H9 (cell line): ENCODE measurements around the gene ABCC12. TPM values are rescaled to one million over a fixed set of nuclear protein-coding genes. Genes with fewer than 3 reads are reported as not detected.

Experiments
- DNase-seq: peaks from one replicate; pipeline ENCODE4 v3.0.0-alpha.2; 2017
- H2AFZ ChIP-seq: one replicate; pipeline ENCODE4 v1.6.1; 2013; ENCODE audit warnings: mild to moderate bottlenecking, low read length, control low read depth, moderate library complexity
- H2AK5ac ChIP-seq: 2 replicates; pipeline ENCODE4 v1.6.1; 2013; ENCODE audit warnings: low read length, control low read depth, mixed read lengths; ENCODE audit not compliant: insufficient read length
- H2BK120ac ChIP-seq: one replicate; pipeline ENCODE4 v1.6.1; 2013; ENCODE audit warnings: low read depth, mild to moderate bottlenecking, low read length, control low read depth, inconsistent platforms; ENCODE audit not compliant: poor library complexity, severe bottlenecking
- H2BK12ac ChIP-seq: 2 replicates; pipeline ENCODE4 v1.6.1; 2013; ENCODE audit warnings: low read length, control low read depth, mixed read lengths, low read depth; ENCODE audit not compliant: insufficient read length
- H2BK15ac ChIP-seq: 2 replicates; pipeline ENCODE4 v1.6.1; 2013; ENCODE audit warnings: low read depth, low read length, control low read depth
- H2BK20ac ChIP-seq: one replicate; pipeline ENCODE4 v1.6.1; 2013; ENCODE audit warnings: low read depth, mild to moderate bottlenecking, low read length, control low read depth, inconsistent platforms; ENCODE audit not compliant: poor library complexity, severe bottlenecking
- H2BK5ac ChIP-seq: 2 replicates; pipeline ENCODE4 v1.6.1; 2013; ENCODE audit warnings: low read length, control low read depth, mixed read lengths; ENCODE audit not compliant: insufficient read length
- H3K14ac ChIP-seq: 2 replicates; pipeline ENCODE4 v1.6.1; 2013; ENCODE audit warnings: low read length, control low read depth; ENCODE audit not compliant: insufficient read depth
- H3K18ac ChIP-seq: 2 replicates; pipeline ENCODE4 v1.6.1; 2013; ENCODE audit warnings: low read depth, mild to moderate bottlenecking, mixed read lengths, low read length, control low read depth; ENCODE audit not compliant: insufficient read length
- H3K23ac ChIP-seq: 2 replicates; pipeline ENCODE4 v1.6.1; 2013; ENCODE audit warnings: low read length, control low read depth, mixed read lengths, low read depth; ENCODE audit not compliant: insufficient read length
- H3K23me2 ChIP-seq: 2 replicates; pipeline ENCODE4 v1.6.1; 2013; ENCODE audit warnings: low read depth, mild to moderate bottlenecking, mixed read lengths, low read length, control low read depth; ENCODE audit not compliant: insufficient read length, poor library complexity, severe bottlenecking
- H3K27ac ChIP-seq: 2 replicates; pipeline ENCODE4 v1.5.1; 2013; ENCODE audit warnings: low read length, control low read depth, mixed read lengths, low read depth; ENCODE audit not compliant: insufficient read length
- H3K27me3 ChIP-seq: 2 replicates; pipeline ENCODE4 v1.6.1; 2013; ENCODE audit warnings: low read length, control low read depth, inconsistent platforms; ENCODE audit not compliant: insufficient read depth
- H3K4ac ChIP-seq: 2 replicates; pipeline ENCODE4 v1.6.1; 2013; ENCODE audit warnings: low read depth, mild to moderate bottlenecking, control low read depth, inconsistent platforms, low read length, moderate library complexity
- H3K4me1 ChIP-seq: 2 replicates; pipeline ENCODE4 v1.6.1; 2013; ENCODE audit warnings: low read length, control low read depth, inconsistent platforms; ENCODE audit not compliant: insufficient read depth
- H3K4me2 ChIP-seq: 2 replicates; pipeline ENCODE4 v1.6.1; 2013; ENCODE audit warnings: low read length, control low read depth, mixed read lengths; ENCODE audit not compliant: insufficient read length, insufficient read depth
- H3K56ac ChIP-seq: 2 replicates; pipeline ENCODE4 v1.6.1; 2013; ENCODE audit warnings: low read depth, mild to moderate bottlenecking, mixed read lengths, low read length, control low read depth; ENCODE audit not compliant: insufficient read length
- H3K79me1 ChIP-seq: 2 replicates; pipeline ENCODE4 v1.6.1; 2013; ENCODE audit warnings: low read depth, mild to moderate bottlenecking, moderate library complexity, low read length, control low read depth, inconsistent platforms; ENCODE audit not compliant: insufficient read depth, poor library complexity, severe bottlenecking
- H3K79me2 ChIP-seq: 2 replicates; pipeline ENCODE4 v1.6.1; 2013; ENCODE audit warnings: low read length, control low read depth, inconsistent platforms; ENCODE audit not compliant: insufficient read depth
- H3K9ac ChIP-seq: 2 replicates; pipeline ENCODE4 v1.6.1; 2013; ENCODE audit warnings: low read length, control low read depth, mixed read lengths; ENCODE audit not compliant: insufficient read length; ENCODE audit errors: extremely low read depth
- H3K9me3 ChIP-seq: one replicate; pipeline ENCODE4 v1.6.1; 2013; ENCODE audit warnings: low read depth, low read length, inconsistent platforms; ENCODE audit not compliant: control insufficient read depth
- H3T11ph ChIP-seq: one replicate; pipeline ENCODE4 v1.6.1; 2013; ENCODE audit warnings: mild to moderate bottlenecking, low read length, control low read depth, inconsistent platforms
- H4K20me1 ChIP-seq: one replicate; pipeline ENCODE4 v1.6.1; 2013; ENCODE audit not compliant: control insufficient read depth, insufficient read length, insufficient read depth
- H4K5ac ChIP-seq: 2 replicates; pipeline ENCODE4 v1.6.1; 2013; ENCODE audit warnings: low read depth, mild to moderate bottlenecking, mixed read lengths, low read length, control low read depth; ENCODE audit not compliant: insufficient read length
- H4K8ac ChIP-seq: replicated peaks from 2 replicates; pipeline ENCODE4 v1.6.1; 2013; ENCODE audit warnings: low read length, control low read depth, mixed read lengths, low read depth; ENCODE audit not compliant: insufficient read length
- H4K91ac ChIP-seq: 2 replicates; pipeline ENCODE4 v1.6.1; 2013; ENCODE audit warnings: low read depth, mild to moderate bottlenecking, moderate library complexity, mixed read lengths, low read length, control low read depth; ENCODE audit not compliant: insufficient read length
- H3K27ac Mint-ChIP-seq, 3 experiments: 2 replicates in 2 of 3; 3 replicates in 1 of 3; pipeline ENCODE4 v1.8.0; 2020 to 2021; ENCODE audit warnings: mixed read lengths in 3 of 3, mild to moderate bottlenecking in 1 of 3, moderate library complexity in 1 of 3
- H3K27me3 Mint-ChIP-seq: 2 replicates; pipeline ENCODE4 v1.8.0; 2021; ENCODE audit warnings: low read depth, mild to moderate bottlenecking, moderate library complexity, mixed read lengths
- H3K36me3 Mint-ChIP-seq, 3 experiments: 2 replicates in 2 of 3; 3 replicates in 1 of 3; pipeline ENCODE4 v1.8.0; 2020 to 2021; ENCODE audit warnings: low read depth in 3 of 3, mixed read lengths in 3 of 3; ENCODE audit not compliant: insufficient read depth in 1 of 3
- H3K4me1 Mint-ChIP-seq, 2 experiments: 2 replicates each; pipeline ENCODE4 v1.8.0; 2020; ENCODE audit warnings: mixed read lengths in 2 of 2
- H3K4me3 Mint-ChIP-seq, 2 experiments: 2 replicates in 1 of 2; 3 replicates in 1 of 2; pipeline ENCODE4 v1.8.0; 2020 to 2021; ENCODE audit warnings: mild to moderate bottlenecking in 2 of 2, mixed read lengths in 2 of 2, moderate library complexity in 1 of 2
- H3K9me3 Mint-ChIP-seq, 2 experiments: 2 replicates in 1 of 2; 3 replicates in 1 of 2; pipeline ENCODE4 v1.8.0; 2020; ENCODE audit warnings: mild to moderate bottlenecking in 2 of 2, mixed read lengths in 2 of 2, moderate library complexity in 1 of 2
- CTCF ChIP-seq: fragments of 200-600 bp; sonication (generic); conservative IDR thresholded peaks from 3 replicates; pipeline ENCODE4 v1.8.0; 2021; ENCODE audit warnings: antibody characterized with exemption, mild to moderate bottlenecking
- WGBS: extraction: QIAGEN DNeasy Blood & Tissue Kit; methylation state at CpG from one replicate; pipeline ENCODE4 v1.1.7; 2013; ENCODE audit warnings: missing lambda C conversion rate, low lambda C conversion rate, mixed read lengths; ENCODE audit not compliant: insufficient read length; ENCODE audit errors: extremely low coverage; 5-methylcytosine and 5-hydroxymethylcytosine counted together
- total RNA-seq: library from RNA; stranded (reverse); gene quantifications from 2 replicates; pipeline ENCODE4 v1.2.1, GENCODE V29; 2021

The ABCC12 gene
- total RNA-seq, 1 experiment from 2014 or later = 0.09 TPM

DNA sequence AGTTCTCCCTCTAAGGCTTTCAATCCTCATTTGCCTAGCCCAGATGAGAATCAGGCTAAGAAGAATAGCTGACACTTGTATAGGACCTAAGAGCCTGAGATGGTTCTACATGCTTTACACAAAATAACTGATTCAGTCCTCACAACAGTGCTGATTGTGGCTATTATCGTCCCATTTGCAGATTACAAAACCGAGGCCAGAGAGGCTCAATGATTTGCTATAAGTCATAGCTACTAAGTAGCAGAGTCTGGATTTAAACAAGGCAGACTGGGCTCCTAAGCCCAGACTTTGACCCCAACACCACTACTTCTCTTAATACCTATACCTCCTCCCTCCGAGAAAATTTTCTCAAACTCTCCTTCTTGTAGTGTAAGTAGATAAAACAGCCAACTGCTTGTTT lies 23.1 kb downstream of the ABCC12 start:
- Histone ChIP-seq H3K23ac (no peak overlapping the region), H3K56ac (no peak overlapping the region), H3K27ac (no peak overlapping the region), H4K20me1 (no peaks in the 10 kb centered on the region), H4K8ac (no peak overlapping the region), H3K18ac (no peak overlapping the region), H2BK12ac (no peak overlapping the region), H4K5ac (no peak overlapping the region), H3K4me2 (no peak overlapping the region), H3K4ac (no peak overlapping the region), H3T11ph (no peak overlapping the region), H2BK5ac (no peak overlapping the region), H4K91ac (no peak overlapping the region), H2AFZ (no peak overlapping the region), H2AK5ac (no peak overlapping the region), H3K27me3 (no peaks in the 10 kb centered on the region), H2BK20ac (no peak overlapping the region), H3K14ac (no peak overlapping the region), H3K79me2 (no peaks in the 10 kb centered on the region), H3K4me1 (no peaks in the 10 kb centered on the region), H2BK120ac (no peak overlapping the region), H3K9ac (no peak overlapping the region), H3K23me2 (no peaks in the 10 kb centered on the region), H3K79me1 (no peaks in the 10 kb centered on the region), H3K9me3 (no peaks in the 10 kb centered on the region), H2BK15ac (no peak overlapping the region)
- Mint-ChIP-seq H3K27ac (no peak overlapping the region), H3K36me3 (no peaks in the 10 kb centered on the region), H3K4me3 (no peak overlapping the region), H3K9me3 (no peaks in the 10 kb centered on the region; a peak in 1 of 5 replicates), H3K4me1 (peaks cover 0 to 3% of the 10 kb centered on the region in 2 experiments; a peak in 1 of 4 replicates), H3K27me3 (no peaks in the 10 kb centered on the region; the same call in none of the 2 replicates)
- TF ChIP-seq CTCF = no peak
- no CpG with 5 or more reads among the region's 3 CpGs for WGBS
- no peak for DNase-seq
